H1 (cell line): ENCODE results near the gene KLHL40. TPM values are rescaled to one million over a fixed set of nuclear protein-coding genes. Genes with fewer than 3 reads are reported as not detected.

Experiments used
- CTCF ChIA-PET: fragments of 300-600 bp; sonication (Branson Sonifier 250); formaldehyde crosslinking; loops from one replicate; lab custom pipeline; 2021; ENCODE audit not compliant: partially characterized antibody; lab: Charles Lee
- POLR2A ChIA-PET: fragments of 300-600 bp; sonication (Branson Sonifier 250); formaldehyde crosslinking; loops from one replicate; lab custom pipeline; 2021; ENCODE audit warnings: inconsistent platforms; ENCODE audit not compliant: partially characterized antibody; lab: Charles Lee
- DNase-seq, 2 experiments: peaks; one replicate each; pipeline versions ENCODE4 v3.0.0 to v3.0.0-alpha.2; 2010 to 2022; ENCODE audit warnings: low spot score in 2 of 2, low read depth in 1 of 2, mixed read lengths in 1 of 2
- FAIRE-seq: peaks from 2 replicates; lab custom pipeline; 2011; peaks lifted over from hg19 to GRCh38; lab: Jason Lieb, UNC
- H2AFZ ChIP-seq: 2 replicates; pipeline ENCODE4 v1.8.1; 2012; ENCODE audit warnings: low read length, inconsistent platforms
- H2AK5ac ChIP-seq: 2 replicates; pipeline ENCODE4 v1.6.1; 2013; ENCODE audit warnings: low read depth, low read length
- H2BK120ac ChIP-seq: replicated peaks from 2 replicates; pipeline ENCODE3; 2013; ENCODE audit warnings: low read depth, low read length, inconsistent platforms
- H2BK12ac ChIP-seq: 2 replicates; pipeline ENCODE4 v1.6.1; 2013; ENCODE audit warnings: low read depth, low read length
- H2BK15ac ChIP-seq: 2 replicates; pipeline ENCODE4 v1.6.1; 2013; ENCODE audit warnings: low read length
- H2BK20ac ChIP-seq: 2 replicates; pipeline ENCODE4 v1.6.1; 2013; ENCODE audit warnings: low read length
- H2BK5ac ChIP-seq: 2 replicates; pipeline ENCODE4 v1.6.1; 2013; ENCODE audit warnings: low read depth, low read length
- H3K14ac ChIP-seq: 2 replicates; pipeline ENCODE4 v1.6.1; 2013; ENCODE audit warnings: inconsistent platforms; ENCODE audit not compliant: insufficient read length
- H3K18ac ChIP-seq: 2 replicates; pipeline ENCODE4 v1.6.1; 2013; ENCODE audit warnings: low read length; ENCODE audit errors: extremely low read depth
- H3K23ac ChIP-seq: 2 replicates; pipeline ENCODE4 v1.6.1; 2013; ENCODE audit warnings: inconsistent platforms; ENCODE audit not compliant: insufficient read length
- H3K23me2 ChIP-seq: 2 replicates; pipeline ENCODE4 v1.6.1; 2013; ENCODE audit warnings: low read depth, low read length
- H3K27ac ChIP-seq: 2 replicates; pipeline ENCODE4 v1.6.1; 2011; ENCODE audit warnings: low read depth, low read length, inconsistent platforms
- H3K27me3 ChIP-seq, 4 experiments: replicated peaks in 1 of 4; 1 replicate in 1 of 4; 2 replicates in 3 of 4; pipeline versions ENCODE4 v1.6.1 to v1.8.1; 2011 to 2013; ENCODE audit warnings: low read length in 3 of 4, mild to moderate bottlenecking in 3 of 4, inconsistent platforms in 2 of 4, mixed read lengths in 2 of 4, moderate library complexity in 1 of 4; ENCODE audit not compliant: control insufficient read depth in 3 of 4, insufficient read depth in 3 of 4; ENCODE audit errors: extremely low read depth in 1 of 4
- H3K36me3 ChIP-seq, 4 experiments: 2 replicates each; pipeline versions ENCODE4 v1.6.1 to v1.8.1; 2011 to 2013; ENCODE audit warnings: mild to moderate bottlenecking in 4 of 4, low read length in 3 of 4, moderate library complexity in 2 of 4, control low read depth in 1 of 4, inconsistent platforms in 1 of 4; ENCODE audit not compliant: insufficient read depth in 4 of 4, control insufficient read depth in 2 of 4
- H3K4ac ChIP-seq: replicated peaks from 2 replicates; pipeline ENCODE3; 2013; ENCODE audit warnings: low read length, low read depth, mixed read lengths, inconsistent platforms; ENCODE audit not compliant: insufficient read length
- H3K4me1 ChIP-seq, 4 experiments: replicated peaks in 1 of 4; 1 replicate in 1 of 4; 2 replicates in 3 of 4; pipeline versions ENCODE4 v1.6.1 to v1.8.1; 2011 to 2013; ENCODE audit warnings: low read length in 3 of 4, inconsistent platforms in 2 of 4, mixed read lengths in 1 of 4; ENCODE audit not compliant: insufficient read depth in 4 of 4, control insufficient read depth in 3 of 4
- H3K4me2 ChIP-seq, 2 experiments: 2 replicates each; pipeline versions ENCODE4 v1.6.1 to v1.8.1; 2011 to 2013; ENCODE audit warnings: low read depth in 2 of 2, low read length in 2 of 2, control low read depth in 1 of 2, inconsistent platforms in 1 of 2, mild to moderate bottlenecking in 1 of 2; ENCODE audit not compliant: insufficient read depth in 1 of 2
- H3K4me3 ChIP-seq, 4 experiments: fragments of 200-600, 300-600 bp in 1 of 4; sonication (generic), shearing (Covaris generic), sonication (Bioruptor Twin) in 1 of 4; 2 replicates each; pipeline versions ENCODE4 v1.5.1 to v1.8.1; 2011 to 2016; ENCODE audit warnings: low read length in 4 of 4, low read depth in 3 of 4, control low read depth in 2 of 4, inconsistent platforms in 2 of 4, mild to moderate bottlenecking in 2 of 4, mixed read lengths in 1 of 4, moderate library complexity in 1 of 4; ENCODE audit not compliant: insufficient read depth in 2 of 4; ENCODE audit errors: extremely low read depth in 1 of 4
- H3K56ac ChIP-seq: replicated peaks from 2 replicates; pipeline ENCODE3; 2013; ENCODE audit warnings: low read depth, mild to moderate bottlenecking, mixed read lengths, low read length, inconsistent platforms; ENCODE audit not compliant: insufficient read length
- H3K79me1 ChIP-seq: 2 replicates; pipeline ENCODE4 v1.6.1; 2013; ENCODE audit warnings: low read depth, low read length, control low read depth
- H3K79me2 ChIP-seq, 2 experiments: 2 replicates each; pipeline versions ENCODE4 v1.6.1 to v1.8.1; 2012 to 2013; ENCODE audit warnings: low read length in 2 of 2, mild to moderate bottlenecking in 2 of 2, inconsistent platforms in 1 of 2; ENCODE audit not compliant: insufficient read depth in 2 of 2, control insufficient read depth in 1 of 2
- H3K9ac ChIP-seq, 4 experiments: replicated peaks in 1 of 4; 1 replicate in 1 of 4; 2 replicates in 3 of 4; pipeline versions ENCODE4 v1.6.1 to v1.8.1; 2011 to 2013; ENCODE audit warnings: low read depth in 3 of 4, low read length in 3 of 4, control low read depth in 2 of 4, mild to moderate bottlenecking in 2 of 4, moderate library complexity in 2 of 4, inconsistent platforms in 1 of 4; ENCODE audit errors: extremely low read depth in 1 of 4
- H3K9me3 ChIP-seq, 2 experiments: 2 replicates each; pipeline versions ENCODE4 v1.6.1 to v1.8.1; 2012 to 2013; ENCODE audit warnings: mild to moderate bottlenecking in 2 of 2, moderate library complexity in 2 of 2, control low read depth in 1 of 2, inconsistent platforms in 1 of 2, low read depth in 1 of 2, low read length in 1 of 2, mixed read lengths in 1 of 2; ENCODE audit not compliant: insufficient read depth in 2 of 2
- H4K20me1 ChIP-seq, 2 experiments: replicated peaks in 1 of 2; 2 replicates each; pipeline versions ENCODE3 to v1.8.1; 2011 to 2013; ENCODE audit warnings: inconsistent platforms in 2 of 2, low read length in 2 of 2, mild to moderate bottlenecking in 1 of 2; ENCODE audit not compliant: insufficient read depth in 2 of 2, control insufficient read depth in 1 of 2
- H4K5ac ChIP-seq: 2 replicates; pipeline ENCODE4 v1.6.1; 2013; ENCODE audit warnings: low read length, low read depth, mixed read lengths, inconsistent platforms; ENCODE audit not compliant: insufficient read length
- H4K8ac ChIP-seq: 2 replicates; pipeline ENCODE4 v1.8.0; 2013; ENCODE audit warnings: mild to moderate bottlenecking, moderate library complexity, low read length, inconsistent platforms; ENCODE audit not compliant: insufficient read depth; ENCODE audit errors: extremely low read depth
- H4K91ac ChIP-seq: replicated peaks from 2 replicates; pipeline ENCODE3; 2013; ENCODE audit warnings: low read length, mixed read lengths, inconsistent platforms; ENCODE audit not compliant: insufficient read length
- PHF8 ChIP-seq: fragments of 200-600 bp; sonication (generic); conservative IDR thresholded peaks from 2 replicates; pipeline ENCODE4 v1.7.1; 2012; ENCODE audit warnings: low read depth, mild to moderate bottlenecking, inconsistent platforms, low read length, moderate library complexity
- RAD21 ChIP-seq, 2 experiments: IDR thresholded peaks in 1 of 2; conservative IDR thresholded peaks in 1 of 2; 2 replicates each; pipeline ENCODE4 v1.6.1; 2011; ENCODE audit warnings: low read depth in 2 of 2, low read length in 2 of 2, improper control_type of control experiment in 1 of 2, inconsistent platforms in 1 of 2, mild to moderate bottlenecking in 1 of 2, moderate library complexity in 1 of 2
- WGBS, 2 experiments: shearing (Covaris generic) in 1 of 2; methylation state at CpG; one replicate each; pipeline versions ENCODE4 v1.1.6 to v1.1.7; 2013 to 2015; ENCODE audit warnings: low lambda C conversion rate in 2 of 2, mixed read lengths in 2 of 2, inconsistent platforms in 1 of 2, low coverage in 1 of 2, missing lambda C conversion rate in 1 of 2; ENCODE audit not compliant: insufficient replicate concordance in 2 of 2, insufficient coverage in 1 of 2, insufficient read length in 1 of 2; ENCODE audit errors: extremely low coverage in 1 of 2, missing lambda C conversion rate in 1 of 2; 5-methylcytosine and 5-hydroxymethylcytosine counted together
- polyA plus RNA-seq, 7 experiments: library from polyadenylated mRNA; depleted of rRNA in 3 of 7; stranded (reverse) in 5 of 7; unstranded in 2 of 7; fragments of >200 nt in 5 of 7; fragments of 200-250 nt in 2 of 7; gene quantifications; 1 replicate in 5 of 7; 2 replicates in 1 of 7; 4 replicates in 1 of 7; pipeline versions ENCODE4 v1.2.1 to v1.2.3, GENCODE V29; 2011 to 2013; ENCODE audit warnings: missing spikeins in 2 of 7, mixed read lengths in 2 of 7
- total RNA-seq: library from RNA; stranded (reverse); fragmentation: NEBNext Ultra II Directional; extraction: Animal tissue kit (Norgen Biotek cat#: 25700); gene quantifications from 2 replicates; pipeline ENCODE4 v1.2.1, GENCODE V29; 2021

KLHL40 gene
- total and polyA plus RNA-seq, 2 of the 8 experiments (the other 6 are each of a cell fraction or from before 2014, with no cell fraction given), result 0.02 TPM; not detected in 1

DNA sequence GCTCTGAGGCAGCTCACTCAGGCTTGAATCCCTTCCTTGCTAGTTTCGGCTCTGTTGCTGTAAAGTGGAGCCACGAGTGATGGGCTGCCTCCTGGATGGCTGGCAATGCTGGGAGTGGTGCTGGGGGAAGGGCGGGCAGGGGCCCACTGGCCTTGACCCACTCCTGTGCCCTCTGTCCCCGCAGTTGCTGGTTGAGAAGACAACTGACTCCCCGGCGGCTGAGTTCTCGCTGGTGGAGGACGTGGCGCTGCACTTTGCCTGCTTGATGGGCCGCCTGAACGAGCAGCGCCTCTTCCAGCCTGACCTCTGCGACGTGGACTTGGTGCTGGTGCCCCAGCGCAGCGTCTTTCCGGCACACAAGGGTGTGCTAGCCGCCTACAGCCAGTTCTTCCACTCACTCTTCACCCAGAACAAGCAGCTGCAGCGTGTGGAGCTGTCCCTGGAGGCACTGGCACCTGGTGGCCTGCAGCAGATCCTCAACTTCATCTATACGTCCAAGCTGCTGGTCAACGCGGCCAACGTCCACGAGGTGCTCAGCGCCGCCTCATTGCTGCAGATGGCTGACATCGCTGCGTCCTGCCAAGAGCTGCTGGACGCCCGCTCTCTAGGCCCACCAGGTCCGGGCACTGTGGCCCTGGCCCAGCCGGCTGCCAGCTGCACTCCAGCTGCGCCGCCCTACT lies 27.1 kb upstream of the KLHL40 start:
- Histone ChIP-seq H2AFZ (no peak overlapping the region), H2BK12ac (no peak overlapping the region), H3K23me2 (peaks cover 3% of the 10 kb centered on the region; the same call in 1 of the 2 replicates), H2BK20ac (no peak overlapping the region), H3K23ac (no peak overlapping the region), H3K9ac (no peak overlapping the region), H3K4ac (no peak overlapping the region), H3K4me2 (no peak overlapping the region), H3K56ac (no peak overlapping the region), H4K91ac (peak overlapping the region; percentile 30), H3K79me1 (no peaks in the 10 kb centered on the region), H3K27ac (no peak overlapping the region), H3K27me3 (no peaks in the 10 kb centered on the region), H3K36me3 (no peaks in the 10 kb centered on the region; a peak in 1 of 8 replicates), H3K14ac (no peak overlapping the region), H3K4me3 (no peak overlapping the region), H2BK15ac (0 out of 2 replicates have a peak overlapping the region, but pooled peaks have one; percentile 61), H2BK5ac (no peak overlapping the region; the same call in 1 of the 2 replicates), H4K5ac (no peak overlapping the region), H2BK120ac (no peak overlapping the region), H3K4me1 (peaks cover 6 to 16% (median 14%) of the 10 kb centered on the region in 4 experiments), H4K20me1 (peaks cover 0 to 1% of the 10 kb centered on the region in 2 experiments), H4K8ac (no peak overlapping the region), H3K18ac (peak overlapping the region; percentile 32; the same call in 1 of the 2 replicates), H3K9me3 (no peaks in the 10 kb centered on the region), H3K79me2 (no peaks in the 10 kb centered on the region), H2AK5ac (no peak overlapping the region)
- no peak for TF ChIP-seq PHF8
- TF ChIP-seq RAD21 (IDR thresholded peaks at IDR 0.05 in 1 of 2, conservative IDR thresholded peaks at IDR 0.05 in 1 of 2; ENCODE audit: low read depth in 2 of 2, low read length in 2 of 2), result peak in 1 of 2 experiments; percentile 31; a peak in 1 of 4 replicates
- WGBS, 2 experiments, result 87% methylated on average over 34 of the region's 34 CpGs; no CpG with 5 or more reads in 1 of the 2 experiments
- DNase-seq, result peak in 1 of 2 experiments; percentile 43
- POLR2A ChIA-PET, result interaction anchor here (0.9 to 2.6 kb wide), 4 partner anchors 8 to 67 kb away, joined by 3 to 6 read pairs (median 4); no protein-coding TSS in a partner anchor
- CTCF ChIA-PET, result interaction anchor here (0.6 to 7.0 kb wide), 6 partner anchors 53 to 98 kb away, joined by 3 to 54 read pairs (median 27); no protein-coding TSS in a partner anchor
- no peak for FAIRE-seq
